Activated T-helper 1 cell treated with anti-CD3 and anti-CD28 coated beads, Interleukin-2, amount 50 U/mL, for 16 hours (primary cell): ENCODE results near the gene RAB12.

Experiments used
- DNase-seq, 2 donors: peaks; one replicate each; pipeline ENCODE4 v3.0.0-alpha.2; 2020; ENCODE audit warnings: low read depth in 1 of 2, low spot score in 1 of 2

Gene RAB12

DNA sequence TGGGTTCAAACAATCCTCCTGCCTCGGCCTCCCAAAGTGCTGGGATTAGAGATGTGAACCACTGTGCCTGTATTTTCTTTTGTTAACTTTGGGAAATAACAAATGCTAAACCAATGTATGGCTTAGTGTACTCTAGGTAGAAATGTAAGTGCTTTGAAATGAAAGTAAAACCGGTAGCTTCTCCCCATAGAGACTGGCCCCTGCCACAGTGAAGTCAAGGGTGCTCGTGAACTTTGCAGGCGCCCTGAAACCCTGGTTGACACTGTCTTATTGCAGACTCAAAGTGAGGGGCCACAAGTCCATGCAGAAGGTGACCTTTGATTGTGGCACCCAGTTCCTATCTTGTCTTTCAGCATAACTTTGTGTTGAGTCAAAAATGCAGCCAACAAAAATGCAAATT, 72.0 kb downstream of the RAB12 start:
- no peak for DNase-seq

DNA sequence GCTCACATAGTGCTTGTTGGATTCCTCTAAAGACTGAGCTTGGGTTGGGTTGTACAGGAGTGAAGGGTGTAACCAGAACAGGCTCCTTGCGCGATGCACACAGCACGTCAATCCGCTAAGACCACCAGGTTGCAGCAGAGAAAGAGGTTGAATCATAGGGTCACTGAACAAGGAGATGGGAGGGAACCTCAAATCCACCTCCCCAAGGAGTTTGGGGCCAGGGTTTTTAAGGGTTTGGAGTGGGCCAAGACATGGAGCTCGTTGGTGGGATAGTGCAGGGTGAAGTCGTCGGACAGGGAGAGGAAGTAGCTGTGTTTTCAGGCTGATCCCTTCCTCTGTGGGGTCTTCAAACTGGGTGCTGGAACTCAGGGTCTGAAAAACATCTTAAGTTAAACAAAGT, 75.3 kb downstream of the RAB12 start:
- no peak for DNase-seq

DNA sequence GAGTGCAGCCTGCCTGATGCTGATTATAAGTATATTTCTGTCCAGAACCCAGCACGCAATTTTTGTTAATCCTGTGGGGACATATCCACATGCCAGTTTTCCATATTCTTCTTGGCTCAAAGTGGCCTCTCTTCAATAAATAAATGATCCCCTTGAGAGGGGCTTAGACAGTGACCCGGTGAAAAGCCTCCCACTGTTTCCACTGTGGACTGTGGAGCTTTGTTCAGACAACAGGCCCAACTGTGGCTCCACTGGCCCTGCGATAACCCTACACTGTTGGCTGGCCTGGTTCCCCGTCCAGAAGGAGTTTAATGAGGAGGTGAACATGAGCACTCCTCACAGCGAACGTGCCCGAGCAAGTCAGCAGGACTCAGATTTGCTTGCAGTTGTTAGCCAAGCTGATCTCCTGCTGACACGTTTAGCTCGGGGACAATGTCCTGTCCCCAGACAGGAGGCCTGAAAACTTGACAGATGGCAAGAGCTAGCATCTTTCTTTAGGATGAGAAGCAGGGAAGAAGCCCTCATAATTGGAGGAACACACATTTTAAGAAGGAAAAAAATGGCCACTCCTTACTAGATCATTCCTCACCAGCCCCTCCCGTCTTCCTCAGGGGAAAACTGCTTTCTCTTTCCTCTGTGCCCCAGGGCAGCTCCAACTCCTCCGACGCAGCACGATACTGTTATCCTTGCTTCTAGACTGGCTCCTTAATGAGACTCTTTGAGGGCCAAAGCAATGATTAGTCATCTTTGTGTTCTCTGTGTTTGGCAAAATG, 76.1 kb downstream of the RAB12 start:
- no peak for DNase-seq

- DNase-seq = no peak
Measured at GRCh38 chr18:8685914-8686216, 76.6 kb downstream of the RAB12 start.

GRCh38 chr18:8686611-8687010, 77.4 kb downstream of the RAB12 start:
- no peak for DNase-seq

DNA sequence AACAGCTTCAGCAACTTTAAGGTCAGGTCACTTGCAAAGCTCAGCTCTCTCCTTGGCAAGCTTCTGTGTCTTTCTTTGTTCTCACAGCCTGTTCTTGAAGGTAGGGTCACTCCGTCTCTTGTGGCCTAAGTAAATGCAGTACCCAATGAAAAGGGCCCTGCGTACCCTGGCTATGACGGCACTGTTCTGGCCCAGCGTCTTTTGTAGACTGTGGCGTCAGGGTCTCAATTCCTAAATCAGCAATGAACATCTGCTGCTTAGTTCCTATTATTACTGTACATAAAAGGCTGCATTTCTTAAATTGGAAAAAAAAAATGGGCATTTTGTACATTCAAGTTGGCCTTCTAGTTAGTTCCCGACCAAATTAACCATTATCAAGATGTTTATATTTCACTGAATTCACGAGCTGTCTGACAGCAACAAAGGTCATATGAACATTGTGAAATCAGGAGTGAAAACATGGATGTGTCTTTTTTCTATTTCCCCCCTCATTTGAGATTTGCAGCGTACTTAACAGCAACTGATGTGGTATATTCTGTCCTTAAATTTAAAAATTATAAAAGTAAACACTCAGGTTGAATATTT, 79.1 kb downstream of the RAB12 start:
- no peak for DNase-seq

- DNase-seq = no peak
Measured at GRCh38 chr18:8688816-8689215, 79.6 kb downstream of the RAB12 start.
